Subcutaneous adipose tissue (tissue), 4 donors: ENCODE results near the gene AKAP7. TPM values are rescaled to one million over a fixed set of nuclear protein-coding genes. Genes with fewer than 3 reads are reported as not detected.

Source experiments
- total RNA-seq, 4 donors: library from RNA; depleted of rRNA; stranded (reverse); fragments of >200 nt; gene quantifications; one replicate each; pipeline ENCODE4 v1.1.0, GENCODE V29; 2016
- TF ChIP-seq, protein P1 (sequence below): fragments of 450-650 bp; IDR thresholded peaks from one replicate; pipeline ENCODE4 v1.5.1; 2016; ENCODE audit warnings: low read depth, mild to moderate bottlenecking, control low read depth, antibody characterized with exemption, moderate library complexity

AKAP7 gene
- total RNA-seq, 4 donors from 2014 or later: 8.3 to 26.3 (median 17.2) TPM

DNA sequence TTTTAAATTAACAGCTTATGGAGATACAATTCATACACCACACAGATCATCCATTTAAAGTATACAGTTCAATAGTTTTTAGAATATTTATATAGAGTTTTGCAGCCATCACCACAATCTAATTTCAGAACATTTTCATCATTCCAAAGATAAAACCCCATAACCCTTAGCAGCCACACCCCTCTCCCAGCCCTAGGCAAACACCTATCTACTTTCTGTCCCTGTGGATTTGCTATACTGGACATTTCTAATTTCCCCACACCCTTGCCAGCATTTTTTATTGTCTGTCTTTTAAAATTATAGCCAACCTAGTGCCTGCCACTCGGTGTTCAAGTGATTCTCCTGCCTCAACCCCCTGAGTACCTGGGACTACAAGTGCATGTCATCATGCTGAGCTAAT, 23.0 kb upstream of the AKAP7 start:
- TF ChIP-seq, protein P1, sequence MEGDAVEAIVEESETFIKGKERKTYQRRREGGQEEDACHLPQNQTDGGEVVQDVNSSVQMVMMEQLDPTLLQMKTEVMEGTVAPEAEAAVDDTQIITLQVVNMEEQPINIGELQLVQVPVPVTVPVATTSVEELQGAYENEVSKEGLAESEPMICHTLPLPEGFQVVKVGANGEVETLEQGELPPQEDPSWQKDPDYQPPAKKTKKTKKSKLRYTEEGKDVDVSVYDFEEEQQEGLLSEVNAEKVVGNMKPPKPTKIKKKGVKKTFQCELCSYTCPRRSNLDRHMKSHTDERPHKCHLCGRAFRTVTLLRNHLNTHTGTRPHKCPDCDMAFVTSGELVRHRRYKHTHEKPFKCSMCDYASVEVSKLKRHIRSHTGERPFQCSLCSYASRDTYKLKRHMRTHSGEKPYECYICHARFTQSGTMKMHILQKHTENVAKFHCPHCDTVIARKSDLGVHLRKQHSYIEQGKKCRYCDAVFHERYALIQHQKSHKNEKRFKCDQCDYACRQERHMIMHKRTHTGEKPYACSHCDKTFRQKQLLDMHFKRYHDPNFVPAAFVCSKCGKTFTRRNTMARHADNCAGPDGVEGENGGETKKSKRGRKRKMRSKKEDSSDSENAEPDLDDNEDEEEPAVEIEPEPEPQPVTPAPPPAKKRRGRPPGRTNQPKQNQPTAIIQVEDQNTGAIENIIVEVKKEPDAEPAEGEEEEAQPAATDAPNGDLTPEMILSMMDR: no peak

GRCh38 chr6:131115651-131116050, 19.6 kb upstream of the AKAP7 start:
- TF ChIP-seq, protein P1: no peak

- TF ChIP-seq, protein P1: no peak
These were observed 18.9 kb upstream of the AKAP7 start for GRCh38 chr6:131116321-131116720.

- TF ChIP-seq, protein P1: no peak
These were observed 18.4 kb upstream of the AKAP7 start for GRCh38 chr6:131116755-131117360.

DNA sequence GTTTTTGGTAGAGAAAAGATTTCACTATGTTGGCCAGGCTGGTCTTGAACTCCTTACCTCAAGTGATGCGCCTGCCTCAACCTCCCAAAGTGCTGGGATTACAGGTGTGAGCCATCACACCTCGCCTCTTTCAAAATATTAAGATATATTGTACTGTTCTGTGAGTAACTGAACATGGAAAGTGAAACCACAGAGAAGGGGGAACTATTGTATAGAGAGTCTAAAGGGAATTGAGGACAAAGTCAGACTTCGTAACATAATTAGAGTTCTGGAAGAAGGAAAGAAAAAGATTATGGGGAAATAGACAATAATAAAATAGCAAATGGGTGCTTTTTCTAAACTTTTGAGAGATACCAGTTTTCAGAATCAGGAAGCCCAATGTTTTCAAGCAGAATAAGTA, 17.4 kb upstream of the AKAP7 start:
- TF ChIP-seq, protein P1: no peak

DNA sequence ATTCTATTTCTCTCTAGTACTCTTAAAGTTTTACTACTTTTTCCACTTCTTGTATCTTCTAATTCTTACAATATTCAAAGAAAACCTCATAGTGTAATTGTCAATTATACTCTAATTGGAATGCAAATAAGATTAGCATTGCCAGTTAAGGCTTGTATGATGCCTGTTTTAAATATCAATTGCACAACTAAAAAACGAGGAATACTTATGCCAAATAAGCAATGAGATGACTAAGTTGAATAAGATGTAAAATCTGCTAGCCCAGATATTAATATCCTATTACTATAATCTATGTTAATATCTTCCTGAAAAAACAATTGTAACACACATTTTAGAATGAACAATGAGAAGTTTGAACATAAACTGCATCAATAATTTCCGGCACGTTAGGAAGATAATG, 13.3 kb upstream of the AKAP7 start:
- TF ChIP-seq, protein P1: no peak

GRCh38 chr6:131122516-131122915, 12.8 kb upstream of the AKAP7 start:
- TF ChIP-seq, protein P1: no peak
